IMR-90 (cell line): ENCODE measurements around the gene PRKN. TPM values are rescaled to one million over a fixed set of nuclear protein-coding genes. Genes with fewer than 3 reads are reported as not detected.

Experiments
- ATAC-seq: fragments of 200-7000 bp; cut with Tn5 transposase; 2 replicates; pipeline ENCODE4 v1.9.1; 2020; ENCODE audit warnings: low read depth, mild to moderate bottlenecking, moderate library complexity
- BruUV-seq: library from RNA; stranded (reverse); fragments of 400-500 nt; replicated peaks from 2 replicates; lab custom pipeline; 2021; lab: Mats Ljungman, UMichigan
- CTCF ChIA-PET: fragments of 300-600 bp; formaldehyde crosslinking; extraction: SDS; loops from one replicate; lab custom pipeline; 2021; ENCODE audit warnings: antibody characterized with exemption; lab: Yijun Ruan, JAX
- POLR2A ChIA-PET: fragments of 300-600 bp; sonication (Branson Sonifier 250); formaldehyde crosslinking; loops from one replicate; lab custom pipeline; 2022; ENCODE audit warnings: antibody characterized with exemption; ENCODE audit not compliant: unreplicated experiment; lab: Charles Lee
- DNase-seq: peaks from one replicate; pipeline ENCODE4 v3.0.0; 2013
- H2AFZ ChIP-seq: replicated peaks from 2 replicates; pipeline ENCODE3; 2013; ENCODE audit warnings: low read length, mild to moderate bottlenecking; ENCODE audit not compliant: poor library complexity
- H2AK5ac ChIP-seq: 2 replicates; pipeline ENCODE4 v1.6.1; 2013; ENCODE audit warnings: low read depth, low read length, inconsistent platforms
- H2AK9ac ChIP-seq: replicated peaks from 2 replicates; pipeline ENCODE3; 2013; ENCODE audit warnings: mild to moderate bottlenecking, low read depth, low read length, moderate library complexity; ENCODE audit not compliant: poor library complexity
- H2BK120ac ChIP-seq: 2 replicates; pipeline ENCODE4 v1.6.1; 2013; ENCODE audit warnings: low read depth, low read length, inconsistent platforms
- H2BK15ac ChIP-seq: 3 replicates; pipeline ENCODE4 v1.6.1; 2013; ENCODE audit warnings: low read depth, low read length, inconsistent platforms
- H2BK20ac ChIP-seq: 2 replicates; pipeline ENCODE4 v1.6.1; 2013; ENCODE audit warnings: low read depth, mild to moderate bottlenecking, inconsistent platforms, low read length, moderate library complexity
- H2BK5ac ChIP-seq: 2 replicates; pipeline ENCODE4 v1.6.1; 2013; ENCODE audit warnings: mild to moderate bottlenecking, low read depth, low read length, inconsistent platforms; ENCODE audit not compliant: poor library complexity, severe bottlenecking
- H3K14ac ChIP-seq: replicated peaks from 2 replicates; pipeline ENCODE4 v1.6.1; 2013; ENCODE audit warnings: low read depth, low read length, inconsistent platforms
- H3K18ac ChIP-seq: 2 replicates; pipeline ENCODE4 v1.6.1; 2013; ENCODE audit warnings: low read depth, low read length, control low read depth
- H3K23ac ChIP-seq: 2 replicates; pipeline ENCODE4 v1.6.1; 2013; ENCODE audit warnings: low read depth, low read length, inconsistent platforms
- H3K27ac ChIP-seq: 2 replicates; pipeline ENCODE4 v1.5.1; 2013; ENCODE audit warnings: mild to moderate bottlenecking, control low read depth, low read length; ENCODE audit not compliant: insufficient read depth
- H3K27me3 ChIP-seq: 2 replicates; pipeline ENCODE4 v1.6.1; 2013; ENCODE audit warnings: low read length; ENCODE audit not compliant: control insufficient read depth, insufficient read depth
- H3K36me3 ChIP-seq: 2 replicates; pipeline ENCODE4 v1.6.1; 2013; ENCODE audit warnings: low read length, mixed read lengths; ENCODE audit not compliant: control insufficient read depth, insufficient read depth
- H3K4ac ChIP-seq: 2 replicates; pipeline ENCODE4 v1.6.1; 2013; ENCODE audit warnings: low read depth, low read length, inconsistent platforms
- H3K4me1 ChIP-seq: 2 replicates; pipeline ENCODE4 v1.6.1; 2013; ENCODE audit warnings: low read length, mixed read lengths; ENCODE audit not compliant: control insufficient read depth, insufficient read depth
- H3K4me2 ChIP-seq: 2 replicates; pipeline ENCODE4 v1.6.1; 2013; ENCODE audit warnings: low read depth, mild to moderate bottlenecking, control low read depth, low read length, moderate library complexity
- H3K4me3 ChIP-seq: 2 replicates; pipeline ENCODE4 v1.5.1; 2013; ENCODE audit warnings: low read depth, mild to moderate bottlenecking, control low read depth, low read length, moderate library complexity; ENCODE audit not compliant: insufficient read depth
- H3K56ac ChIP-seq: 2 replicates; pipeline ENCODE4 v1.6.1; 2013; ENCODE audit warnings: low read length, inconsistent platforms; ENCODE audit not compliant: insufficient read depth; ENCODE audit errors: extremely low read depth
- H3K79me1 ChIP-seq, 2 experiments: 2 replicates each; pipeline ENCODE4 v1.6.1; 2013; ENCODE audit warnings: low read length in 2 of 2, inconsistent platforms in 1 of 2, low read depth in 1 of 2
- H3K9ac ChIP-seq: 2 replicates; pipeline ENCODE4 v1.6.1; 2013; ENCODE audit warnings: low read depth, low read length, control low read depth
- H3K9me1 ChIP-seq: 2 replicates; pipeline ENCODE4 v1.6.1; 2013; ENCODE audit warnings: low read length, inconsistent platforms; ENCODE audit not compliant: insufficient read depth
- H3K9me3 ChIP-seq: 2 replicates; pipeline ENCODE4 v1.6.1; 2013; ENCODE audit warnings: low read length; ENCODE audit not compliant: control insufficient read depth, insufficient read depth
- H4K20me1 ChIP-seq: 2 replicates; pipeline ENCODE4 v1.6.1; 2013; ENCODE audit warnings: low read length, inconsistent platforms; ENCODE audit not compliant: insufficient read depth
- H4K5ac ChIP-seq: 2 replicates; pipeline ENCODE4 v1.6.1; 2013; ENCODE audit warnings: mild to moderate bottlenecking, low read depth, low read length, control low read depth
- H4K8ac ChIP-seq, 2 experiments: 2 replicates each; pipeline ENCODE4 v1.6.1; 2013; ENCODE audit warnings: low read depth in 2 of 2, low read length in 2 of 2, control low read depth in 1 of 2, inconsistent platforms in 1 of 2
- H4K91ac ChIP-seq: 2 replicates; pipeline ENCODE4 v1.6.1; 2013; ENCODE audit warnings: low read depth, low read length, inconsistent platforms; ENCODE audit not compliant: insufficient read depth
- CTCF ChIP-seq: conservative IDR thresholded peaks from 2 replicates; pipeline ENCODE4 v1.5.1; 2012; ENCODE audit warnings: mild to moderate bottlenecking, low read depth, low read length, improper control_type of control experiment
- MAFK ChIP-seq: IDR thresholded peaks from 2 replicates; pipeline ENCODE4 v1.6.1; 2012; ENCODE audit warnings: low read depth, low read length, improper control_type of control experiment
- MXI1 ChIP-seq: IDR thresholded peaks from 2 replicates; pipeline ENCODE4 v1.6.1; 2012; ENCODE audit warnings: low read depth, mild to moderate bottlenecking, low read length, moderate library complexity, borderline replicate concordance
- NFE2L2 ChIP-seq: fragments of 150-350 bp; IDR thresholded peaks from 2 replicates; pipeline ENCODE4 v1.6.1; 2016; ENCODE audit warnings: low read depth, mild to moderate bottlenecking, low read length
- RAD21 ChIP-seq: IDR thresholded peaks from 2 replicates; pipeline ENCODE4 v1.6.1; 2012; ENCODE audit warnings: low read length, improper control_type of control experiment
- RFX5 ChIP-seq: IDR thresholded peaks from 2 replicates; pipeline ENCODE4 v1.8.0; 2012; ENCODE audit warnings: low read depth, mild to moderate bottlenecking, low read length, moderate library complexity
- WGBS, 2 experiments: methylation state at CpG; one replicate each; pipeline versions ENCODE4 v1.1.5 to v1.1.7; 2013; ENCODE audit warnings: missing lambda C conversion rate in 2 of 2; ENCODE audit not compliant: insufficient read length in 1 of 2; ENCODE audit errors: extremely low coverage in 2 of 2; 5-methylcytosine and 5-hydroxymethylcytosine counted together
- dilution Hi-C: fragments of 300-500 bp; cut with HindIII; formaldehyde crosslinking; loops from one replicate; pipeline ENCODE4 v1.14.3; 2018; ENCODE audit warnings: low sequenced_read_pairs; ENCODE audit not compliant: unreplicated experiment
- in situ Hi-C: fragments of 300-500 bp; cut with MboI; formaldehyde crosslinking; loops from 3 replicates; pipeline ENCODE4 v1.14.3; 2019; ENCODE audit warnings: low sequenced_read_pairs, inconsistent platforms, mixed read lengths
- intact Hi-C: fragments of 100-400 bp; cut with micrococcal nuclease; formaldehyde crosslinking; loops from 2 replicates; pipeline ENCODE4 v1.10.0; 2022
- polyA plus RNA-seq, 3 experiments: library from polyadenylated mRNA; depleted of rRNA; stranded (reverse); fragments of >200 nt; gene quantifications; 2 replicates each; pipeline ENCODE4 v1.2.3, GENCODE V29; 2012; ENCODE audit warnings: low replicate concordance in 1 of 3
- total RNA-seq: library from RNA; depleted of rRNA; stranded (reverse); fragments of >200 nt; gene quantifications from 2 replicates; pipeline ENCODE4 v1.2.3, GENCODE V29; 2012
- TF ChIP-seq, protein P1 (sequence below): fragments of 150-350 bp; IDR thresholded peaks from 2 replicates; pipeline ENCODE4 v1.6.1; 2017; ENCODE audit warnings: mild to moderate bottlenecking, antibody characterized with exemption, low read length, low read depth

PRKN gene
- total and polyA plus RNA-seq, 2 of the 4 experiments (the other 2 are of a cell fraction) = 0.15 to 0.18 TPM

DNA sequence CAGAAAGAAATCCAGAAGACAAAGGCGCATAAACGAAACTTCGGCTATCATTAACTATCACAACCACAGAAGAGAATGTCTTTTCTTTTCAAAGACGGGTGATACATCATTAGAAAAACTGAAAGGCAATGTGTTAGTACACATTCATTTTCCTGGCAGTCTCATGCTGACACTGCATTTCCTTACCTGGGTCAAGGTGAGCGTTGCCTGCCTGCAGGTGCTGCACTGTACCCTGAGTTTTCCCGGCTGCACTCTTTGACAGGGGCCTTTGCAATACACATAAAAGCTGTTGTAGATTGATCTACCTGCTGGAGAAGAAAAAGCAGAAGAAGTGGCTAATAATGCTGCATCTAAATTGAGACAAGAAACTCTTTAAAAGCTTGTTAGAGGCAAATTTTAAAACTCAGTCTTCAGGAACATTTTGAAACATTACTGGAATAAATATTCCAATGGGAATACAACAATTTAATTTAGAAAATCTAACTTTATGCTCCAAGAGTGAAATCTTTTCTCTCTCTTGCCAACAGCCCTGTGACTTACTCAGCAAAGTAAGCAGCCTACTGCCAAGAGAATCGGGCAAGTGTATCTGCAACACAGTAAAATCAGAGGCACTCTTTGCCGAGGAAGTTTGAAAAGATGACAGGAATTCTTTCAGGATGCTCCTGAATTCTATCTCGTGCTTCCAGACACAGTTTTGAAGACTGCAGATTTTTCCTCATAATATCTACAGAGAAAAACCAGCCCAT lies 526.4 kb downstream of the PRKN start:
- H2BK15ac ChIP-seq = no peak overlapping the region
- no peak overlapping the region for H3K4me3 ChIP-seq
- H3K79me1 ChIP-seq = no peaks in the 10 kb centered on the region
- ChIA-PET CTCF (no interaction called here), POLR2A (no interaction called here)
- H3K36me3 ChIP-seq = no peaks in the 10 kb centered on the region
- no TSS peak for BruUV-seq
- H3K9me1 ChIP-seq = no peaks in the 10 kb centered on the region
- intact Hi-C loops (no loop called here), in situ Hi-C loops (no loop called here), dilution Hi-C loops (no loop called here)
- no peak overlapping the region for H4K5ac ChIP-seq
- H2BK5ac ChIP-seq = no peak overlapping the region
- H3K27ac ChIP-seq = no peak overlapping the region
- H3K9me3 ChIP-seq = peaks cover 18% of the 10 kb centered on the region
- no peak overlapping the region for H3K18ac ChIP-seq
- H3K4me1 ChIP-seq = no peaks in the 10 kb centered on the region
- no peaks in the 10 kb centered on the region for H3K27me3 ChIP-seq
- no peak overlapping the region for H2BK120ac ChIP-seq
- 60% methylated on average over 1 of the region's 9 CpGs; no CpG with 5 or more reads in 1 of the 2 experiments for WGBS, 2 experiments
- H4K91ac ChIP-seq = no peak overlapping the region
- no peak overlapping the region for H3K4ac ChIP-seq
- H2AK5ac ChIP-seq = no peak overlapping the region
- H2AK9ac ChIP-seq = no peak overlapping the region
- H3K23ac ChIP-seq = no peak overlapping the region
- TF ChIP-seq RAD21 = no peak
- TF ChIP-seq, protein P1, sequence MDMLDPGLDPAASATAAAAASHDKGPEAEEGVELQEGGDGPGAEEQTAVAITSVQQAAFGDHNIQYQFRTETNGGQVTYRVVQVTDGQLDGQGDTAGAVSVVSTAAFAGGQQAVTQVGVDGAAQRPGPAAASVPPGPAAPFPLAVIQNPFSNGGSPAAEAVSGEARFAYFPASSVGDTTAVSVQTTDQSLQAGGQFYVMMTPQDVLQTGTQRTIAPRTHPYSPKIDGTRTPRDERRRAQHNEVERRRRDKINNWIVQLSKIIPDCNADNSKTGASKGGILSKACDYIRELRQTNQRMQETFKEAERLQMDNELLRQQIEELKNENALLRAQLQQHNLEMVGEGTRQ = no peak
- TF ChIP-seq MAFK = 0 out of 2 replicates have a peak, but pooled peaks have one; percentile 48
- no peak for TF ChIP-seq MXI1
- TF ChIP-seq NFE2L2 = no peak
- no peak for TF ChIP-seq CTCF
- no peak for TF ChIP-seq RFX5
- H4K20me1 ChIP-seq = no peaks in the 10 kb centered on the region
- no peak overlapping the region for H2AFZ ChIP-seq
- H2BK20ac ChIP-seq = no peak overlapping the region
- H3K9ac ChIP-seq = no peak overlapping the region
- no peak overlapping the region for H3K14ac ChIP-seq
- no peak overlapping the region for H3K4me2 ChIP-seq
- no peak overlapping the region for H3K56ac ChIP-seq
- ATAC-seq = no peak
- no peak overlapping the region for H4K8ac ChIP-seq
- no peak for DNase-seq
